Panc1 (cell line): ENCODE data around the gene RAB7B. TPM values are rescaled to one million over a fixed set of nuclear protein-coding genes. Genes with fewer than 3 reads are reported as not detected.

Experiments used
- ATAC-seq: fragments of 200-7000 bp; cut with Tn5 transposase; 2 replicates; pipeline ENCODE4 v1.9.1; 2020; ENCODE audit warnings: mild to moderate bottlenecking, moderate library complexity
- BruUV-seq: library from RNA; stranded (reverse); fragments of 400-500 nt; replicated peaks from 2 replicates; lab custom pipeline; 2021; lab: Mats Ljungman, UMichigan
- CTCF ChIA-PET: fragments of 300-600 bp; sonication (Branson Sonifier 250); formaldehyde crosslinking; loops from one replicate; lab custom pipeline; 2022; ENCODE audit warnings: antibody characterized with exemption; lab: Charles Lee
- POLR2A ChIA-PET: fragments of 300-600 bp; sonication (Branson Sonifier 250); formaldehyde crosslinking; loops from one replicate; lab custom pipeline; 2022; ENCODE audit warnings: antibody characterized with exemption; lab: Charles Lee
- DNase-seq: peaks from one replicate; pipeline ENCODE4 v3.0.0-alpha.2; 2010; ENCODE audit warnings: low read depth, low spot score
- H3K27ac ChIP-seq: 2 replicates; pipeline ENCODE4 v1.5.1; 2011; ENCODE audit warnings: mild to moderate bottlenecking, low read length, inconsistent platforms
- H3K27me3 ChIP-seq: fragments of 200-500 bp; sonication (Bioruptor generic); 2 replicates; pipeline ENCODE4 v1.6.0; 2014; ENCODE audit warnings: low read length, inconsistent platforms; ENCODE audit not compliant: control insufficient read depth, insufficient read depth
- H3K36me3 ChIP-seq: fragments of 200-500 bp; sonication (Bioruptor generic); 2 replicates; pipeline ENCODE4 v1.5.1; 2014; ENCODE audit warnings: inconsistent platforms, mild to moderate bottlenecking, low read length, moderate library complexity; ENCODE audit not compliant: control insufficient read depth, insufficient read depth
- H3K4me1 ChIP-seq: 2 replicates; pipeline ENCODE4 v1.5.1; 2011; ENCODE audit warnings: inconsistent platforms, mild to moderate bottlenecking, low read length, moderate library complexity; ENCODE audit not compliant: control insufficient read depth, insufficient read depth
- H3K4me3 ChIP-seq, 2 experiments: 2 replicates each; pipeline ENCODE4 v1.5.1; 2011 to 2012; ENCODE audit warnings: low read depth in 2 of 2, low read length in 2 of 2, mild to moderate bottlenecking in 2 of 2, inconsistent platforms in 1 of 2, moderate library complexity in 1 of 2
- H3K9me3 ChIP-seq: fragments of 200-500 bp; sonication (Bioruptor generic); 2 replicates; pipeline ENCODE4 v1.5.1; 2014; ENCODE audit warnings: low read depth, mild to moderate bottlenecking, inconsistent platforms, low read length, moderate library complexity; ENCODE audit not compliant: control insufficient read depth, insufficient read depth
- CTCF ChIP-seq: fragments of 450-650 bp; IDR thresholded peaks from 2 replicates; pipeline ENCODE4 v1.5.1; 2017; ENCODE audit warnings: mild to moderate bottlenecking
- POLR2AphosphoS5 ChIP-seq: IDR thresholded peaks from 2 replicates; pipeline ENCODE4 v1.6.1; 2012; ENCODE audit warnings: mild to moderate bottlenecking, low read depth, low read length, moderate library complexity
- REST ChIP-seq, 2 experiments: IDR thresholded peaks; 2 replicates each; pipeline ENCODE4 v1.6.1; 2011 to 2012; ENCODE audit warnings: low read depth in 2 of 2, control low read depth in 1 of 2, low read length in 1 of 2, mild to moderate bottlenecking in 1 of 2, moderate library complexity in 1 of 2; ENCODE audit not compliant: insufficient read depth in 1 of 2
- SIN3A ChIP-seq: IDR thresholded peaks from 2 replicates; pipeline ENCODE4 v1.6.1; 2012; ENCODE audit warnings: low read depth, mild to moderate bottlenecking, low read length, moderate library complexity, borderline replicate concordance; ENCODE audit not compliant: insufficient read depth
- TCF7L2 ChIP-seq: IDR thresholded peaks from 2 replicates; pipeline ENCODE4 v1.6.1; 2011; ENCODE audit warnings: mild to moderate bottlenecking, low read depth, low read length, inconsistent platforms
- in situ Hi-C: cut with HindIII; loops from 2 replicates; pipeline ENCODE4 v1.10.0; 2016; ENCODE audit warnings: low sequenced_read_pairs, low pct_unique_long_range_greater_than_20kb
- intact Hi-C: fragments of 100-400 bp; cut with micrococcal nuclease; formaldehyde crosslinking; loops from one replicate; pipeline ENCODE4 v1.10.0; 2022; ENCODE audit not compliant: unreplicated experiment
- total RNA-seq: library from RNA; stranded (reverse); gene quantifications from one replicate; pipeline ENCODE4 v1.2.1, GENCODE V29; 2021; ENCODE audit not compliant: unreplicated experiment

RAB7B gene
- total RNA-seq, 1 experiment from 2014 or later: 0.05 TPM

- DNase-seq: no peak
- H3K4me1 ChIP-seq: no peaks in the 10 kb centered on the region
- H3K27ac ChIP-seq: no peak overlapping the region
- H3K4me3 ChIP-seq: no peak overlapping the region
- no peaks in the 10 kb centered on the region for H3K9me3 ChIP-seq
- ATAC-seq: no peak
- peaks cover 2% of the 10 kb centered on the region for H3K27me3 ChIP-seq
- intact Hi-C loops: loop anchor here (5.0 kb wide), 1 partner anchor 100 kb away; no protein-coding TSS in a partner anchor
- TF ChIP-seq CTCF: no peak
- no peak for TF ChIP-seq SIN3A
- no peak for TF ChIP-seq TCF7L2
- no peak for TF ChIP-seq REST (IDR thresholded peaks at IDR 0.05; ENCODE audit: insufficient read depth in 1 of 2, low read depth in 2 of 2, low read length in 1 of 2)
- TF ChIP-seq POLR2AphosphoS5: no peak
- POLR2A ChIA-PET: no interaction called here
- in situ Hi-C loops: no loop called here
- no peaks in the 10 kb centered on the region for H3K36me3 ChIP-seq
- no TSS peak for BruUV-seq
- CTCF ChIA-PET: interaction anchor here (0.6 to 2.6 kb wide), 3 partner anchors 10 to 329 kb away, joined by 3 to 14 read pairs (median 13); no protein-coding TSS in a partner anchor
Observed at GRCh38 chr1:205986861-205987260, 16.3 kb downstream of the RAB7B start.

- 0 out of 2 replicates have a peak, but pooled peaks have one; percentile 52 for ATAC-seq
- DNase-seq: no peak
- intact Hi-C loops: loop anchor here (5.0 kb wide), 1 partner anchor 101 kb away; no protein-coding TSS in a partner anchor
- CTCF ChIA-PET: interaction anchor here (1.0 to 2.6 kb wide), 3 partner anchors 9 to 120 kb away, joined by 3 to 14 read pairs (median 3); no protein-coding TSS in a partner anchor
- in situ Hi-C loops: no loop called here
- POLR2A ChIA-PET: interaction anchor here (0.8 kb wide), 1 partner anchor 63 kb away, joined by 4 read pairs; no protein-coding TSS in a partner anchor
- H3K4me1 ChIP-seq: no peaks in the 10 kb centered on the region
- 0 out of 2 replicates have a peak, but pooled peaks have one; percentile 27 for TF ChIP-seq CTCF
- TF ChIP-seq REST (IDR thresholded peaks at IDR 0.05; ENCODE audit: insufficient read depth in 1 of 2, low read depth in 2 of 2, low read length in 1 of 2): no peak
- no peaks in the 10 kb centered on the region; the same call in none of the 2 replicates for H3K27me3 ChIP-seq
- H3K4me3 ChIP-seq: no peak overlapping the region
- no peaks in the 10 kb centered on the region for H3K36me3 ChIP-seq
- no peaks in the 10 kb centered on the region for H3K9me3 ChIP-seq
- no peak overlapping the region for H3K27ac ChIP-seq
- BruUV-seq: no TSS peak
Observed at GRCh38 chr1:205986292-205986691, 16.9 kb downstream of the RAB7B start.
